CD14-positive monocyte (primary cell): ENCODE results near the gene CPE. TPM values are rescaled to one million over a fixed set of nuclear protein-coding genes. Genes with fewer than 3 reads are reported as not detected.

ENCODE experiments used
- DNase-seq, 3 donors: peaks; one replicate each; pipeline ENCODE4 v3.0.0-alpha.2; 2011 to 2022
- H2AFZ ChIP-seq: 2 replicates; pipeline ENCODE4 v1.6.0; 2012; ENCODE audit warnings: mild to moderate bottlenecking, low read depth, low read length, inconsistent platforms; ENCODE audit not compliant: insufficient read depth, poor library complexity, severe bottlenecking
- H3K27ac ChIP-seq, 2 donors: 1 replicate in 1 of 2; 2 replicates in 1 of 2; pipeline ENCODE4 v1.5.1; 2012 to 2013; ENCODE audit warnings: low read length in 2 of 2, control low read depth in 1 of 2, inconsistent platforms in 1 of 2, low read depth in 1 of 2, mild to moderate bottlenecking in 1 of 2
- H3K27me3 ChIP-seq, 2 donors: one replicate each; pipeline versions ENCODE4 v1.6.0 to v1.6.1; 2011 to 2013; ENCODE audit warnings: low read length in 2 of 2; ENCODE audit not compliant: control insufficient read depth in 2 of 2, insufficient read depth in 2 of 2
- H3K36me3 ChIP-seq, 2 donors: replicated peaks in 1 of 2; 1 replicate in 1 of 2; 2 replicates in 1 of 2; pipeline versions ENCODE4 v1.5.1 to v1.6.1; 2012 to 2013; ENCODE audit warnings: low read length in 2 of 2, control low read depth in 1 of 2, inconsistent platforms in 1 of 2, mild to moderate bottlenecking in 1 of 2; ENCODE audit not compliant: insufficient read depth in 2 of 2, control insufficient read depth in 1 of 2
- H3K4me1 ChIP-seq, 2 donors: 1 replicate in 1 of 2; 2 replicates in 1 of 2; pipeline versions ENCODE4 v1.5.1 to v1.6.1; 2012 to 2013; ENCODE audit warnings: low read length in 2 of 2, control low read depth in 1 of 2, inconsistent platforms in 1 of 2, mild to moderate bottlenecking in 1 of 2, moderate library complexity in 1 of 2; ENCODE audit not compliant: insufficient read depth in 2 of 2, control insufficient read depth in 1 of 2
- H3K4me2 ChIP-seq: replicated peaks from 2 replicates; pipeline ENCODE3; 2012; ENCODE audit warnings: low read length, moderate library complexity, mild to moderate bottlenecking; ENCODE audit not compliant: poor library complexity, severe bottlenecking; ENCODE audit errors: extremely low read depth
- H3K4me3 ChIP-seq, 3 experiments: fragments of 200-600 bp in 1 of 3; sonication (generic) in 1 of 3; replicated peaks in 1 of 3; 1 replicate in 2 of 3; 2 replicates in 1 of 3; pipeline ENCODE4 v1.5.1; 2011 to 2013; ENCODE audit warnings: low read length in 3 of 3, mild to moderate bottlenecking in 3 of 3, control low read depth in 2 of 3, low read depth in 2 of 3, inconsistent platforms in 1 of 3, moderate library complexity in 1 of 3
- H3K79me2 ChIP-seq: 2 replicates; pipeline ENCODE4 v1.6.0; 2012; ENCODE audit warnings: mild to moderate bottlenecking, control low read depth, inconsistent platforms, low read length, moderate library complexity; ENCODE audit not compliant: insufficient read depth
- H3K9ac ChIP-seq: 2 replicates; pipeline ENCODE4 v1.6.0; 2017; ENCODE audit warnings: low read length, mild to moderate bottlenecking; ENCODE audit not compliant: insufficient read depth, poor library complexity, severe bottlenecking
- H3K9me3 ChIP-seq, 2 donors: replicated peaks in 1 of 2; 1 replicate in 1 of 2; 2 replicates in 1 of 2; pipeline versions ENCODE4 v1.5.1 to v1.6.1; 2012 to 2013; ENCODE audit warnings: low read length in 2 of 2, control low read depth in 1 of 2; ENCODE audit not compliant: control insufficient read depth in 1 of 2, insufficient read depth in 1 of 2
- H4K20me1 ChIP-seq: 2 replicates; pipeline ENCODE4 v1.6.0; 2012; ENCODE audit warnings: mild to moderate bottlenecking, low read length, control low read depth, moderate library complexity; ENCODE audit not compliant: insufficient read depth
- H3K27ac Mint-ChIP-seq, 7 donors: one replicate each; pipeline ENCODE4 v1.8.0; 2020; ENCODE audit warnings: mild to moderate bottlenecking in 7 of 7, mixed read lengths in 7 of 7, moderate library complexity in 6 of 7, inconsistent platforms in 2 of 7
- H3K27me3 Mint-ChIP-seq, 3 donors: one replicate each; pipeline ENCODE4 v1.8.0; 2021 to 2022; ENCODE audit warnings: low read depth in 3 of 3, mild to moderate bottlenecking in 3 of 3, mixed read lengths in 3 of 3, moderate library complexity in 3 of 3, inconsistent platforms in 1 of 3
- H3K36me3 Mint-ChIP-seq, 2 donors: one replicate each; pipeline ENCODE4 v1.8.0; 2020; ENCODE audit warnings: mixed read lengths in 2 of 2, inconsistent platforms in 1 of 2, mild to moderate bottlenecking in 1 of 2
- H3K4me1 Mint-ChIP-seq: one replicate; pipeline ENCODE4 v1.8.0; 2020; ENCODE audit warnings: mild to moderate bottlenecking, mixed read lengths
- H3K4me3 Mint-ChIP-seq, 2 donors: one replicate each; pipeline ENCODE4 v1.8.0; 2020; ENCODE audit warnings: mild to moderate bottlenecking in 2 of 2, mixed read lengths in 2 of 2, moderate library complexity in 1 of 2
- H3K9me3 Mint-ChIP-seq, 7 donors: one replicate each; pipeline ENCODE4 v1.8.0; 2020 to 2022; ENCODE audit warnings: mixed read lengths in 7 of 7, mild to moderate bottlenecking in 6 of 7, moderate library complexity in 6 of 7, inconsistent platforms in 2 of 7
- CTCF ChIP-seq: fragments of 200-600 bp; IDR thresholded peaks from one replicate; pipeline ENCODE4 v1.8.0; 2022; ENCODE audit warnings: antibody characterized with exemption, mild to moderate bottlenecking
- WGBS: methylation state at CpG from one replicate; pipeline ENCODE4 v1.1.5; 2013; ENCODE audit warnings: missing lambda C conversion rate; ENCODE audit not compliant: insufficient coverage; 5-methylcytosine and 5-hydroxymethylcytosine counted together
- intact Hi-C, 2 donors: fragments of 100-400 bp; cut with micrococcal nuclease; formaldehyde crosslinking; loops; one replicate each; pipeline versions ENCODE4 v1.15.0 to v1.15.1; 2023
- polyA plus RNA-seq, 3 donors: library from polyadenylated mRNA; depleted of rRNA in 1 of 3; unstranded in 2 of 3; stranded (reverse) in 1 of 3; fragments of 300-500 nt in 2 of 3; fragments of >200 nt in 1 of 3; fragmentation: Illumina TruSeq in 2 of 3; gene quantifications; 1 replicate in 2 of 3; 2 replicates in 1 of 3; pipeline ENCODE4 v1.2.3, GENCODE V29; 2012 to 2021

The CPE gene
- polyA plus RNA-seq, 3 donors = 0.09 to 0.13 TPM; not detected in 1

GRCh38 chr4:165454426-165454825, 75.6 kb downstream of the CPE start:
- no peaks in the 10 kb centered on the region for H3K79me2 ChIP-seq
- no peaks in the 10 kb centered on the region for H3K4me1 ChIP-seq
- no peak overlapping the region for H3K9ac ChIP-seq
- intact Hi-C loops = no loop called here
- Mint-ChIP-seq H3K36me3 (no peaks in the 10 kb centered on the region), H3K4me1 (peaks cover 12% of the 10 kb centered on the region), H3K27me3 (peaks cover 0 to 3% (median 1%) of the 10 kb centered on the region in 3 donors), H3K9me3 (peaks cover 0 to 4% (median 0%) of the 10 kb centered on the region in 7 donors), H3K27ac (no peak overlapping the region), H3K4me3 (no peak overlapping the region)
- H3K36me3 ChIP-seq = no peaks in the 10 kb centered on the region
- H3K4me2 ChIP-seq = no peak overlapping the region
- no peaks in the 10 kb centered on the region for H4K20me1 ChIP-seq
- no peak overlapping the region for H3K27ac ChIP-seq
- H2AFZ ChIP-seq = no peak overlapping the region
- WGBS = no CpG with 5 or more reads among the region's 2 CpGs
- H3K9me3 ChIP-seq = no peaks in the 10 kb centered on the region
- H3K27me3 ChIP-seq = no peaks in the 10 kb centered on the region
- H3K4me3 ChIP-seq = no peak overlapping the region
- TF ChIP-seq CTCF = no peak
- DNase-seq = no peak

- Histone ChIP-seq H3K27me3 (no peaks in the 10 kb centered on the region), H3K27ac (no peak overlapping the region), H3K4me3 (no peak overlapping the region), H2AFZ (no peak overlapping the region), H4K20me1 (no peaks in the 10 kb centered on the region), H3K9ac (no peak overlapping the region), H3K9me3 (no peaks in the 10 kb centered on the region), H3K4me1 (no peaks in the 10 kb centered on the region), H3K4me2 (no peak overlapping the region), H3K79me2 (no peaks in the 10 kb centered on the region), H3K36me3 (no peaks in the 10 kb centered on the region)
- H3K9me3 Mint-ChIP-seq = peaks cover 0 to 4% (median 0%) of the 10 kb centered on the region in 7 donors
- H3K27me3 Mint-ChIP-seq = peaks cover 0 to 1% (median under 1%) of the 10 kb centered on the region in 3 donors
- H3K4me3 Mint-ChIP-seq = no peak overlapping the region
- DNase-seq = no peak
- H3K27ac Mint-ChIP-seq = no peak overlapping the region
- intact Hi-C loops = no loop called here
- H3K36me3 Mint-ChIP-seq = no peaks in the 10 kb centered on the region
- H3K4me1 Mint-ChIP-seq = peaks cover 12% of the 10 kb centered on the region
- 17% methylated on average over 1 of the region's 2 CpGs for WGBS
- no peak for TF ChIP-seq CTCF
Observed at GRCh38 chr4:165457793-165458192, 79.0 kb downstream of the CPE start.
